Natural killer cell (primary cell): ENCODE results near the gene ACOT4. TPM values are rescaled to one million over a fixed set of nuclear protein-coding genes. Genes with fewer than 3 reads are reported as not detected.
"Not testable (repeated sequence)": the region's sequence is repeated elsewhere in the genome, so short reads cannot be mapped to it uniquely, and the experiment has no call there.

Experiments
- ATAC-seq, 3 donors: fragments of 150-1000 bp in 2 of 3; fragments of 200-7000 bp in 1 of 3; cut with Tn5 transposase; 1 replicate in 1 of 3; 2 replicates in 2 of 3; pipeline ENCODE4 v1.10.0; 2021; ENCODE audit warnings: mild to moderate bottlenecking in 2 of 3, moderate library complexity in 2 of 3
- DNase-seq, 2 donors: peaks; one replicate each; pipeline versions ENCODE4 v3.0.0 to v3.0.0-alpha.2; 2013 to 2021; ENCODE audit warnings: mixed read lengths in 1 of 2
- H3K27ac ChIP-seq: one replicate; pipeline ENCODE4 v1.5.1; 2013; ENCODE audit warnings: mild to moderate bottlenecking, low read length
- H3K27me3 ChIP-seq: one replicate; pipeline ENCODE4 v1.6.1; 2013; ENCODE audit warnings: low read length; ENCODE audit not compliant: control insufficient read depth, insufficient read depth
- H3K36me3 ChIP-seq: one replicate; pipeline ENCODE4 v1.6.1; 2013; ENCODE audit warnings: low read length; ENCODE audit not compliant: control insufficient read depth, insufficient read depth
- H3K4me1 ChIP-seq: one replicate; pipeline ENCODE4 v1.6.1; 2013; ENCODE audit warnings: low read length; ENCODE audit not compliant: control insufficient read depth, insufficient read depth
- H3K4me3 ChIP-seq: one replicate; pipeline ENCODE4 v1.5.1; 2013; ENCODE audit warnings: low read length
- H3K9me3 ChIP-seq: one replicate; pipeline ENCODE4 v1.6.1; 2013; ENCODE audit warnings: low read length; ENCODE audit not compliant: control insufficient read depth, insufficient read depth
- H3K27ac Mint-ChIP-seq, 2 donors: one replicate each; pipeline ENCODE4 v1.8.0; 2022; ENCODE audit warnings: mild to moderate bottlenecking in 2 of 2, mixed read lengths in 2 of 2, moderate library complexity in 1 of 2
- H3K27me3 Mint-ChIP-seq, 2 donors: one replicate each; pipeline ENCODE4 v1.8.0; 2022; ENCODE audit warnings: low read depth in 2 of 2, mixed read lengths in 2 of 2
- H3K36me3 Mint-ChIP-seq: one replicate; pipeline ENCODE4 v1.8.0; 2022; ENCODE audit warnings: mixed read lengths
- H3K4me1 Mint-ChIP-seq, 2 donors: one replicate each; pipeline ENCODE4 v1.8.0; 2022; ENCODE audit warnings: mixed read lengths in 2 of 2
- H3K4me3 Mint-ChIP-seq: one replicate; pipeline ENCODE4 v1.8.0; 2022; ENCODE audit warnings: mild to moderate bottlenecking, moderate library complexity, mixed read lengths
- H3K9me3 Mint-ChIP-seq, 2 donors: one replicate each; pipeline ENCODE4 v1.8.0; 2022; ENCODE audit warnings: mixed read lengths in 2 of 2
- CTCF ChIP-seq: fragments of 200-600 bp; IDR thresholded peaks from one replicate; pipeline ENCODE4 v1.8.0; 2022; ENCODE audit warnings: antibody characterized with exemption
- WGBS: methylation state at CpG from one replicate; pipeline ENCODE4 v1.1.7; 2013; ENCODE audit warnings: missing lambda C conversion rate; ENCODE audit not compliant: insufficient coverage; 5-methylcytosine and 5-hydroxymethylcytosine counted together
- intact Hi-C: fragments of 100-400 bp; cut with micrococcal nuclease; formaldehyde crosslinking; loops from one replicate; pipeline ENCODE4 v1.14.2; 2022
- total RNA-seq, 4 donors: library from RNA; stranded (reverse); fragments of 120-200 nt in 1 of 4; gene quantifications; one replicate each; pipeline versions ENCODE4 v1.2.3 to v1.2.4, GENCODE V29; 2013 to 2022

Gene ACOT4
- total RNA-seq, 3 donors from 2014 or later (not counting 1 experiment from before 2014, with no cell fraction given) = 2.3 to 3.0 (median 2.6) TPM

GRCh38 chr14:73570913-73571312, 20.8 kb upstream of the ACOT4 start:
- 41% methylated on average over 8 of the region's 8 CpGs for WGBS
- H3K36me3 Mint-ChIP-seq = not testable (repeated sequence)

GRCh38 chr14:73573034-73573433, 18.6 kb upstream of the ACOT4 start:
- H3K9me3 ChIP-seq, DNase-seq, H3K4me3 Mint-ChIP-seq, H3K9me3 Mint-ChIP-seq, H3K4me3 ChIP-seq, H3K27me3 ChIP-seq, intact Hi-C loops, H3K27ac ChIP-seq, H3K36me3 Mint-ChIP-seq, H3K27me3 Mint-ChIP-seq, H3K27ac Mint-ChIP-seq, ATAC-seq, H3K36me3 ChIP-seq: not testable (repeated sequence)
- H3K4me1 ChIP-seq = peaks cover 27% of the 10 kb centered on the region
- H3K4me1 Mint-ChIP-seq = peaks cover 12 to 21% of the 10 kb centered on the region in 2 donors
- WGBS = 97% methylated on average over 5 of the region's 5 CpGs

More at GRCh38 chr14:73570913-73571312, 20.8 kb upstream of the ACOT4 start:
- peak overlapping the region; percentile 38 to 56 for H3K27ac Mint-ChIP-seq
- H3K9me3 Mint-ChIP-seq, H3K27ac ChIP-seq, H3K27me3 Mint-ChIP-seq, H3K36me3 ChIP-seq, H3K27me3 ChIP-seq, H3K4me3 ChIP-seq, H3K9me3 ChIP-seq: not testable (repeated sequence)
- intact Hi-C loops = loop anchor here (1.0 kb wide), 1 partner anchor 63 kb away; no protein-coding TSS in a partner anchor
- H3K4me3 Mint-ChIP-seq = peak overlapping the region; percentile 62
- TF ChIP-seq CTCF = peak; percentile 62
- DNase-seq = peak; percentile 57 to 71
- peaks cover 45% of the 10 kb centered on the region for H3K4me1 ChIP-seq
- peak; percentile 57 to 72 (median 64) for ATAC-seq
- peaks cover 23 to 35% of the 10 kb centered on the region in 2 donors for H3K4me1 Mint-ChIP-seq

GRCh38 chr14:73573740-73574139, 17.9 kb upstream of the ACOT4 start:
- H3K4me3 ChIP-seq, DNase-seq, H3K27me3 Mint-ChIP-seq, H3K27ac Mint-ChIP-seq, H3K9me3 Mint-ChIP-seq, ATAC-seq, H3K27ac ChIP-seq, intact Hi-C loops, H3K9me3 ChIP-seq, H3K4me3 Mint-ChIP-seq, H3K36me3 ChIP-seq, H3K36me3 Mint-ChIP-seq, H3K27me3 ChIP-seq: not testable (repeated sequence)
- WGBS = 88% methylated on average over 2 of the region's 4 CpGs
- H3K4me1 ChIP-seq = peaks cover 20% of the 10 kb centered on the region
- H3K4me1 Mint-ChIP-seq = peaks cover 5 to 14% of the 10 kb centered on the region in 2 donors

- ATAC-seq, DNase-seq, H3K27me3 ChIP-seq, H3K4me3 Mint-ChIP-seq, H3K36me3 Mint-ChIP-seq, H3K4me1 Mint-ChIP-seq, H3K27ac ChIP-seq, H3K27ac Mint-ChIP-seq, H3K36me3 ChIP-seq, H3K4me3 ChIP-seq, intact Hi-C loops, H3K9me3 Mint-ChIP-seq, H3K9me3 ChIP-seq, H3K27me3 Mint-ChIP-seq: not testable (repeated sequence)
- peaks cover 16% of the 10 kb centered on the region for H3K4me1 ChIP-seq
- WGBS = 92% methylated on average over 7 of the region's 7 CpGs
Observed at GRCh38 chr14:73574251-73574650, 17.4 kb upstream of the ACOT4 start.

GRCh38 chr14:73576391-73576790, 15.3 kb upstream of the ACOT4 start:
- no peak overlapping the region for H3K4me3 ChIP-seq
- no peaks in the 10 kb centered on the region for H3K27me3 Mint-ChIP-seq
- no peak for TF ChIP-seq CTCF
- H3K4me1 Mint-ChIP-seq = peaks cover 8 to 9% of the 10 kb centered on the region in 2 donors
- no peak for ATAC-seq
- peaks cover 6% of the 10 kb centered on the region for H3K36me3 Mint-ChIP-seq
- H3K27ac Mint-ChIP-seq = no peak overlapping the region
- H3K36me3 ChIP-seq = peaks cover 7% of the 10 kb centered on the region
- intact Hi-C loops = no loop called here
- no peaks in the 10 kb centered on the region for H3K9me3 ChIP-seq
- no peak for DNase-seq
- no peaks in the 10 kb centered on the region for H3K4me1 ChIP-seq
- H3K9me3 Mint-ChIP-seq = no peaks in the 10 kb centered on the region
- no peak overlapping the region for H3K27ac ChIP-seq
- no peaks in the 10 kb centered on the region for H3K27me3 ChIP-seq
- 94% methylated on average over 2 of the region's 3 CpGs for WGBS
- no peak overlapping the region for H3K4me3 Mint-ChIP-seq

GRCh38 chr14:73577214-73577613, 14.5 kb upstream of the ACOT4 start:
- not testable (repeated sequence) for H3K27me3 Mint-ChIP-seq

More at GRCh38 chr14:73577214-73577613, 14.5 kb upstream of the ACOT4 start:
- H3K36me3 ChIP-seq, H3K36me3 Mint-ChIP-seq, ATAC-seq, H3K4me3 ChIP-seq, intact Hi-C loops, H3K4me1 Mint-ChIP-seq, H3K4me3 Mint-ChIP-seq, H3K27ac Mint-ChIP-seq, H3K9me3 Mint-ChIP-seq, H3K9me3 ChIP-seq, H3K4me1 ChIP-seq, H3K27ac ChIP-seq, H3K27me3 ChIP-seq, DNase-seq: not testable (repeated sequence)
- WGBS = no CpG with 5 or more reads among the region's 2 CpGs
